Chondrocyte (in vitro differentiated cells): ENCODE results near the gene AFF2. TPM values are rescaled to one million over a fixed set of nuclear protein-coding genes. Genes with fewer than 3 reads are reported as not detected.

Experiments
- DNase-seq: peaks from one replicate; pipeline ENCODE4 v3.0.0; 2021; ENCODE audit warnings: mixed read lengths, low spot score
- H3K27ac Mint-ChIP-seq: one replicate; pipeline ENCODE4 v1.8.0; 2021; ENCODE audit warnings: mild to moderate bottlenecking, moderate library complexity, mixed read lengths; ENCODE audit not compliant: unreplicated experiment
- H3K27me3 Mint-ChIP-seq: 2 replicates; pipeline ENCODE4 v1.8.0; 2021; ENCODE audit warnings: low read depth, mixed read lengths
- H3K36me3 Mint-ChIP-seq: 2 replicates; pipeline ENCODE4 v1.8.0; 2021; ENCODE audit warnings: low read depth, mixed read lengths
- H3K4me1 Mint-ChIP-seq: 2 replicates; pipeline ENCODE4 v1.8.0; 2021; ENCODE audit warnings: low read depth, mild to moderate bottlenecking, mixed read lengths
- H3K4me3 Mint-ChIP-seq: one replicate; pipeline ENCODE4 v1.8.0; 2021; ENCODE audit warnings: mild to moderate bottlenecking, moderate library complexity, mixed read lengths; ENCODE audit not compliant: unreplicated experiment
- H3K9me3 Mint-ChIP-seq: 2 replicates; pipeline ENCODE4 v1.8.0; 2021; ENCODE audit warnings: low read depth, mixed read lengths
- CTCF ChIP-seq: fragments of 200-600 bp; sonication (generic); IDR thresholded peaks from 2 replicates; pipeline ENCODE4 v1.5.0; 2021; ENCODE audit warnings: antibody characterized with exemption, mild to moderate bottlenecking, moderate library complexity
- total RNA-seq: library from RNA; stranded (reverse); gene quantifications from 3 replicates; pipeline ENCODE4 v1.2.1, GENCODE V29; 2021

AFF2 gene
- total RNA-seq, 1 donor from 2014 or later = 22.4 TPM

GRCh38 chrX:148763896-148764295, 263.5 kb downstream of the AFF2 start:
- no peaks in the 10 kb centered on the region for H3K36me3 Mint-ChIP-seq
- no peaks in the 10 kb centered on the region for H3K4me1 Mint-ChIP-seq
- peaks cover 8% of the 10 kb centered on the region for H3K9me3 Mint-ChIP-seq
- no peak for DNase-seq
- H3K4me3 Mint-ChIP-seq = no peak overlapping the region
- no peak overlapping the region for H3K27ac Mint-ChIP-seq
- no peaks in the 10 kb centered on the region for H3K27me3 Mint-ChIP-seq
- TF ChIP-seq CTCF = no peak

- Mint-ChIP-seq H3K36me3 (no peaks in the 10 kb centered on the region), H3K4me1 (peaks cover 20% of the 10 kb centered on the region), H3K4me3 (no peak overlapping the region), H3K9me3 (peaks cover 5% of the 10 kb centered on the region), H3K27me3 (no peaks in the 10 kb centered on the region), H3K27ac (no peak overlapping the region)
- TF ChIP-seq CTCF = no peak
- no peak for DNase-seq
Observed at GRCh38 chrX:148768296-148768695, 267.9 kb downstream of the AFF2 start.

DNA sequence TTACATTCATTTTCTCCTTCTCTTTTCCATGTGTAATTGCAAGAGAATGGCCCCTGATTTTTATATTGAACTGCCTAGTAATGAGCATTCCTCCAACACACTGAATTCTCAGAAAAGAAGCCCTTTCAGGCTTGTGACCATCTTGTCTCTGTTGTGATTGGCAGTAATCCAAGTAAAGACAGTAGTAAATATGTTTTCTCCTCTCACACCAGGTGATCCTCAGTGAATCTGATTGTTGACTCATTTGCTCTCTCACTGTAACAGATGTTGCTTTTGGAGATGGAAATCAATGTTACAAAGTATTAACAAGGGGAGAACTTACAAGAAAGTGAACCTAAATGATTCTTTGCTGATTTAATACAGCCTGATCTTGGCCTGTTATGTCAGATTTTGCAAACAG, 271.0 kb downstream of the AFF2 start:
- H3K4me1 Mint-ChIP-seq = peaks cover 34% of the 10 kb centered on the region
- no peaks in the 10 kb centered on the region for H3K36me3 Mint-ChIP-seq
- TF ChIP-seq CTCF = no peak
- DNase-seq = no peak
- peaks cover 10% of the 10 kb centered on the region for H3K9me3 Mint-ChIP-seq
- no peaks in the 10 kb centered on the region for H3K27me3 Mint-ChIP-seq
- no peak overlapping the region for H3K27ac Mint-ChIP-seq
- no peak overlapping the region for H3K4me3 Mint-ChIP-seq

DNA sequence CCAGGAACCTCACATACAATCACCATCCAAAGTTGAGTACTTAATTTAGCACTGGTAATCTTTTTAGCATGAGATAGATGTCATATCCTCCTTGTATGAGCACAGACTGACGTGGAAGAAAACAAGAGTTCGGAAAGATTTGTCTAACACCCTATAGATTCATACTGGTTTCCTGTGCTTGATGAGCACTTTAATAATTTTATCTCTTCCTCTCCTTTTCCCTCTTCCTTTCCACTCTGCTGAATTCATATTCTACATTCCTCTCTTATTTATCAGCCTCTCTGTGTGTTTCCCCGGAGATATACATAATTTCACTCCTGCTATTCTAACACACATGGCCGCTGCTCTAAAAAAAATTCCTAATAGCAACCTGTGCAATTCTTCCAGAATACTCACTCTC, 273.9 kb downstream of the AFF2 start:
- no peak for TF ChIP-seq CTCF
- peaks cover 34% of the 10 kb centered on the region for H3K4me1 Mint-ChIP-seq
- peak overlapping the region; percentile 28 for H3K4me3 Mint-ChIP-seq
- peaks cover 35% of the 10 kb centered on the region for H3K9me3 Mint-ChIP-seq
- peaks cover 8% of the 10 kb centered on the region for H3K36me3 Mint-ChIP-seq
- no peaks in the 10 kb centered on the region for H3K27me3 Mint-ChIP-seq
- no peak for DNase-seq
- H3K27ac Mint-ChIP-seq = peak overlapping the region; percentile 55

DNA sequence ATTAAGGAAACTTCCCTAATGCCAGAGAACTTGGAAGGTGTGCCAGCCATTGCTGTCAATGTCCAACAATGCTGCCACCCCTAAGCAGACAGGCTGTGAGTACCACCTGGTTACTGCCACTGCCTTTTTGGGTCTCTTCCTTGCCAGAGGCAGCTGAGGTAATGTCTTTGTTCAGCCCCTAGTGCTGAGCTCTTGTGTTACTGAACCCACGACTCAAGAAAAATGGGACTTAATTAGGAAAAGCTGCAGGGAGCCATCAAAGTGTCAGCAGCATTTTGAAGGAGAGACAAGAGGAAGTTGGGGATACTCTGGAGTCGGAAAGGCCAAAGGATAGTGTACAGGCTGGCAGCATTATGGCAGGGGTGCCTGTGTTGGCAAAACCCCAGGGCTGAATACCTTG, 283.7 kb downstream of the AFF2 start:
- DNase-seq = no peak
- Mint-ChIP-seq H3K4me3 (no peak overlapping the region), H3K27me3 (no peaks in the 10 kb centered on the region), H3K36me3 (peaks cover under 1% of the 10 kb centered on the region), H3K4me1 (no peaks in the 10 kb centered on the region), H3K27ac (no peak overlapping the region), H3K9me3 (peaks cover 12% of the 10 kb centered on the region)
- no peak for TF ChIP-seq CTCF
